ENCODE data around the gene ADCY5.

The ADCY5 gene

DNA sequence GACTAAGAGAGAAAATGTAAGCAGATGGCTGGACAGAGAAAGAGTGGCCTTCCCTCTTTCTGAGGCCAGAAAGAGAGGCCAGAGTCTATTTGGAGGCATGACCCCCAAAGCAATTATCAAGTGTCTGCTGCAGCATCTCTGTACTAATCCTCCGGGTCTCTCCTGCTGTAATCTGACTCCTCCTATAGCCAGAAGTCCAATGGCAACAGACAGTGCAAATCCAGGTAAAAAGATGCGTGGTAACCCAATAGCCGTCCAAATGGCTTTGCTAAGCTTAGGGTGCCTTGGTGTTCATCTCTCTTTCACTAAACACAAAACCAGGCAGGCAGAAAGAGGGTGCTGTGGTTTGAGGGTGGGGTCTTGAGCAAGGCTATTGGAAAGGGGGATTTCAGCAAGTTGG, 91.6 kb downstream of the ADCY5 start:
- DNase-seq: no peak

DNA sequence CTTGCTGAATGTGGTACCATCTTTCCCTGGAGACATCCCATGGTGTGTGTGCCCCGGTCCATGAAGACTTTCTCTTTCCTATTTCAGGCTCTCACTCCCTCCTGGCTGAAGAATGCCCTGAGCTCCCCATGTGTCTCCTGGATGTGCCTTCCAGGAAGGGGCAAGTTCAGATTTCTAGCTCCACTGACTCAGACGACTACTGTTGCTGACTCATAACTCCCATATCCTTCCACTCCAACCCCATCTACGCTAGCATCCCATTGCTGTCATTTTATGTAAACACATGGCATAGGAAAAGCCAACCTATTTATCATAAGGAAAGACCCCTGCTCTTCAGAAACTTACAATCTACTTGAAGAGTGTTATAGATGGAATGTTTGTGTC, 95.0 kb downstream of the ADCY5 start:
- no peak for DNase-seq

DNA sequence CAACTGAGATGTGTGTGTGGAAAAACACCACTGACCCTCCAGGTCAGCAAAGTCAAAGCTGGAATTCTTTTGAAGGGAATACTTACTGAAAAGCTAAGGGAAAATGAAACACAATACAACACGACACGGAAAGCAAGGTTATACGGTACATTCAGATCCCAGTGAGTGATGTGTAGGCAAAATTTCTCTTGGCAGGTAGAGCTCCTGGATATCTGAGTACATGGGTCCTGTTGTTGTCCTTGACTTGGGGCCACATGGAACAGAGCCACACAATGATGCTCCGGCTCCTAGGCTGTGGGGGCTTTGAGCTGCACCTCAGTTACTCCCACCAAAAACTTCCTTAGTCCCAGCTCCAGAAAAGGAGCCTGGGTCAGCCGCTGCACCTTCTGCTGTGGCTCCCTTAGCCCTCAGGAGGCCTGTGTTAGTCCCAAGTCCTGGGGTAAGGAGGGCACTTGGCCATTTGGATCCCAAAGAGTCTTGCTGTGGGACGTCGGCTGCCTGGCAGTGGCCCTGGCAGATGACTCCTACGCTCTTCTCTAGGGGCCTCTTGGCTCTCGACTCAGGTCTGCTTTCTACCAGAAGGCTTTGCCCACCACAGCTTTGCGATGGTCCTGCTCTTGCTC, 95.6 kb downstream of the ADCY5 start:
- no peak for DNase-seq

DNA sequence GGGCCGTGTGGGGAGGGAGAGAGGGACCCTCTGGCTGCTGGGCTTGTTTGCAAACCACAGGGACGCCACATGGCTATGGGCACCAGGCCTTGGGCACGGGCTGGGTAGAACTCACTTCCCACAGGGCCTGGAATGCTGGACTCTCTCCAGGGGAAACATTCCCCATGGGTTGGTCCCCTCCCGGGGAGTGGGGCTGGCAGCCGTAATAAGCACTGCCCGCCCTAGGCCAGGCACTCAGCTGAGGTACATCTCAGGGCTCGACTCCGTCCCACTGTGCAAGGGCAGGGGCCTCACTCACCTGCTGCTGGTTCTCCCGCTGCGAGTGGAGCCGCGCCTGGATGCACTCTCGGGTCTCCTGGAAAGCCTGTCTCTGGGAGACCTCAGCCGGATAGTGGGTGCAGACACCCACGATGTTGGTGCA, 96.7 kb downstream of the ADCY5 start:
- no peak for DNase-seq

DNA sequence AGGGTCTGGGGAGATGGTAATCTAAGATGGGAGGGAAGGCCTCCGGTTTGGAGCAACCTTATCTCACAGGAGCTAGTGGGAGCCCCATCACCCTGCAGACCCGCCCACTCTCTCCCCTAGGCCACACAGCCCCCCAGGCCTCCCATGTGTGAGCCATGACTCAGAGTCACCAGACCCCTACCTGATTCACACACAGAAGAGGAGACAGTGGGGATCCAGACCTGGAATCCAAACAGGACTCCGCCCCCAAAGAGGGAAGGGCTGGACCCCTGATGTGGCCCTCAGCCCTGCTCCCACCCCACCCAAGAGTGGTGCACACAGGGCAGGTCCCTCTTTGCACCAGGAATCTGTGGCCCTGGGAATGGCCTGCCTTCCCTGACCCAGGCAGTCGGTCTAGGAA, 97.4 kb downstream of the ADCY5 start:
- no peak for DNase-seq

DNA sequence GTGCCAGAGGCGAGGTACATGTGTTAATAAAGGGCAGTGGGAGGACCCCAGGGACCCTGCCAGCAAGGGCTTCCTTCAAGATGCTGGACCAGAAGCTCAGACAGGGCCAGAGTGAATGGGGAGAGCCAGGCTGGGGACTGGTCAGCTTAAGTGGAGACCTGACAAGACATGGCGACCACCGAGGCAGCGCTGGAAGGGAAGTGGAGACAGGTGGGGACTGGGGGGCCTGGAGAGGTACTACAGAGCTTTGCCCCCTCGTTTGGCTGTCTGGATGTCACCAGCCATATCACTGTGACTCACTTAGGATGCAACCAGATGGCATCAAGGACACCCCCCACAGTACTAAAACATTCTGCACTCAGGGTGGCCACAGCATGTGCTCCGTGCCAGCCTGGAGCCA, 97.9 kb downstream of the ADCY5 start:
- no peak for DNase-seq

DNA sequence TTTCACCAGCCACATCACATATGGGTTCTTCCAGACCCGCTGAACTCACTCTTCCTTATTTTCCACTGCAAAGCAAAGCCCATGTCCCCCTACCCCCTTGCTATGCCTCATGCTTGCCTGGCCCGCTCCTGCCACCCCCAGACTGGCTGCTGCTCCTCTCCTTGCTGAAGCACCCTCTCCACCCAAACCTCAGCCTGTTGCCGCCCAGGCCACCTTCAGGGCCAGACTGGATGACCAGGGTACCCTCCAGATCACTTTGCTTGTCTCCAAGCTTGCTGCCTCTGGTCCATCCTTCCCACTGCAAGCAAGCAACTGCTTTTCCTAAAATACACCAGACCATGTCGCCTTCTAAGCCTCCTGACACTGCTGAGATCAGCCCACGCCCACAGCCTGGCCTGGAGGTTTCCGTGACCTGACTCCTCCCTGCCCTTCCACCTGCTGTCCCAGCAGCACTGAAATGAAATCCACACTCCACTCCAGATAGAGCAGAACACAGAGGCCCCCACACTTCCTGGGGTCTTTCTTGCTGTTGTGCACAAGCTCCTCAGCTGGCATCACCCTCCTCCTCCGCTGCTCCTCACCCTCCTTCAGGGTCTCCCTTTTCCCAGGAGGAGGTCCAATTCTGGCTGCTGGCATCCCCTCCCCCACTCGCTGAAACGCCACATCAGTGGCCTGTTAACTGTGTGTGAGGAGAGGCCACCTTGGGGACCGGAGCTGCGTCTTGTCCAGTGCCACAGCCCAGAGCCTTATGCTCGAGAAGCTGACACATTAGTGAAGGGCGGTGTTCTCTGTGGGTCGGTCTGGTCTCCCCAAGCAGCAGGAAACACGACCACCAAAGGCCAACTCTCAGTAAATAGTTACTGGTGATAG, 99.1 kb downstream of the ADCY5 start:
- no peak for DNase-seq

DNA sequence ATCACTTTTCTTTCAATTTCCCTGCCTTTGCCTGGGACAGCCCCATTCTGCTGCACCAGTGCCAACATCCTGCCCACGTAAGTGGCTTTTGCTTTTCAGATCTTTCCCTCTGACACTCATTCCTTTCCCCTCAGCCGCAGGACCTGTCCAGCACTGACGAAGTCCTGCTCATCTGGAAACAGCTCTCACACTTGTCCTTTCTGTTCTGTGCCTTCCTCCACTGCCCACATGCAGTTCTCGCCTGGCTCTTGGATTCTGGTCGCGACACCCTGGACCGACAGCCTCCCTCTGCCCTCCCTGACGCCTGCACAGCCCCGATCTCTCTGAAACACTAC, 99.7 kb downstream of the ADCY5 start:
- DNase-seq: no peak

DNA sequence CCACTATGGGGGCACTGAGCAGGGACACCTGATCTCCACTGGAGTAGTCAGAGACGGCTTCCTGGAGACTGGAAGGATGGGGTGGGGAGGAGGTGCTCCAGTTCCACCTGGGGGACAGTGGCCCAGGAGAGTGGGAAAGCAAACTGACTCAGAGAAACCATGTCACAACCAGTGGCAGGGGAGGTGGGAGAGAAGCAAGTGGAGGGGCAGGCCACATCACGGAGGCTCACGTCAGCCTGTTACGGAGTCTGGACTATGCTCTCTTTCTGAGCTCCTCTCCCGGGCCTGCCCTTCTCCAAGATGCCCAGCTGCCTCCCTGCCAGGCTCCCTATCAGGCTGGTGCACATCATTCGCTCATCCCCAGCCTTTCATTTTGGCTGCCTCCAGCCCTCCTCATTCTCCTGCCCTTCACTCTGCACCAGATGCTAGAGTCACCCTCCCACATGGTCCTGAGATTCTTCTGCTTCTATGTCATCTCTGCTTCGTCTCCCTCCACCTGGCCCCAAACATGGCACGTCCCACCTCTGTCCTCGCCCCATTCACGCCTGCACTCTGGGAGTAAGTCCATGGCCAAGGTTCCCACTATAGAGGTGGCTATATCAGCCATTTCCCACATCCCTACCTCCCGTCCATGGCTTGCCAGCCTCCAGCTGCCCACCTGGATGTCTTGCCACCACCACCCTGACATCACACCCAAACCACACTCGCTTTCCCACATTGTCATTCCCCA, 100.3 kb downstream of the ADCY5 start:
- no peak for DNase-seq

DNA sequence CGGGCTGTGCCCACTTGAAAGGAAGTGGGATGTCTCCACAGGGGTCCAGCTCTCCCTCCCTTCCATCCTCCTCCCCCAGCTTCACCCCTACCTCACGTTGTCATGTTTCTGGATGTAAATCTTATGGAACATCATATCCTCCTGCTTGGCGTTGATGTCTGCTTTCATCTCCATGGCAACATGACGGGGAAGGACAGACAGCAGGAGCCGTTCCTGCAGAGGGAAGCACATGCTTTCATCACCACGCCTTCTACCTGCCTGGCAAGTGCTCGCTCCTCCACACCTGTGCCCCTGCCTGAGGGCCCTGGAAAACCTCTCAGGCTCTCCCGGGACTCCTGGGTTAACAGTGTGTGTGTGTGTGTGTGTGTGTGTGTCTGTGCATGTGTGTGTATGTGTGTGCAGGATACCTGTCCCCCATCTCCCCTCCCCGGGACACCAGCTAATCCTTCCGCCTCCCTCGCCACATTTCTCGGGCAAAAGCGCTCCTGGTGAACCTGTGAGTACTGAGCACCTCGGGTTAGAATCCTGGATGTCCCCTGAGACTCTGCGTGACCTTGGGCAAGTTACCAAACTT, 101.1 kb downstream of the ADCY5 start:
- DNase-seq: peak; percentile 31

DNA sequence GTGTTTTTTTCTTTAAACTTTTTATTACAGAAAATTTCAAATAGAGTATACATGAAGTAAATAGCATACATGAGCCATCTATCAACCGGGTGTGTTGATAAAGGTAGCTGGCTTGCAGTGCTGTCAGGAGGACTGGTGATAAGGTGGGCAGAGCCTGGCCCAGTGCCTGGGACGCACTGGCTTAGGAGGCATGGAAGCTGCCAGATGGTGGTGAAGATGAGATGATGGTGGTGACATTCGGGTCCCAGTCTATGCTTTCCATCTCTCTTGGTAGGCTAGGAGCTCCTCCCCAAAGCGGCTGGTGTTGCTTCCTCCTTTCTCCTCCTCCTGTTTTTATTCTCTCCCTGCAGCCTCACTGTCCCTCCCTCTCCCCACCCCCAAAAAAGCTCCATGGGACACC, 101.7 kb downstream of the ADCY5 start:
- DNase-seq: no peak

DNA sequence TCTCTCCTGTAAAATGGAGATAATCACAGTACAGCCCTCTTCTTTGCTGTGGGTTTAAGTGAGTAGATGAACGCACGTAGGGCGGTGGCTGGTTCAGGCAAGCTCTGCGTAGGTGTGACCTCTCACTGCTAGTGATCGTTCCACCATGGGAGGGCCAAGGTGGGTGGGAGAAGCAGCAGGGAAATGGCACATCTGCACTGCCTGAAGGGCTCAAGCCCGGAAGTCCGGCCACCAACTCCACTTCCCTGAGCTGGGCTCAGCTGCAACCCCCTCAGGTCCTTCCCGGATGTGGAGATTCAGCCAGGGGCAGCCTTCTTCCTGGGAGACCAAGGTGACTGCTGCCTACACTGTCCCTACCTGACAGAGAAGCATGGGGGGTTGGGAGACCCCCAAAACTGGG, 102.9 kb downstream of the ADCY5 start:
- no peak for DNase-seq

DNA sequence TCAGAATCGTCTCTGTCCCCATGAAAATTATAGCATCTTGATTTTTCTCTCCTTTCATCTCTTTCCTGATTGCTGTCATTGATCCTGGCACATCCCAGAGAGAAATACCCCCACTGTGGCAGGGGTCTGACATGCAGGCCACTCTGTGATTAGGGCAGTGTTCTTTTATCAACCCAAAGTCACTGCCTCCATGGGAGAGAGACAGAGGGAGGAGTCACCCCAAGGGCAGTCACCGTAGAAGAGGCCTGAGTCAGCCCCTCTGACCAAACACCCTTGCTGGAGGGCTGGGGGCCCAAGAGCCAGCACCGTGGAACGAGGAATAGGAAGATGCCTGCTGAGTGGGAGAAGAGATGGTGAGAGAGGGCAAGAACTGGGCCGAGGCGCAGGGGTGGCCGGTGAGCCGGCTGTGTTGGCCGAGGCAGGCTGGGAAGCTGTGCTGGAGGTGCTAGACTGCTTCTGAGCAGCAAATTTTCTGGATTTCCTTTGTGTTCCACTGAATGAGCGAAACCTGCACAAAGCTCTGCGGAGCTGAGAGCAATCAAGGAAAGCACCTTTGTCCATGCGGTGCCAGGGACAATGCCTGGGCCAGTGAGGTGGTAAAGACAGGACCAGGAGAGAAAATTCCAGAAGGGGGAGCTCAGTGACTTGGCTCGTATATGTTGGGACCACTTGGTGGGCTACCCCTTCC, 103.8 kb downstream of the ADCY5 start:
- no peak for DNase-seq

DNA sequence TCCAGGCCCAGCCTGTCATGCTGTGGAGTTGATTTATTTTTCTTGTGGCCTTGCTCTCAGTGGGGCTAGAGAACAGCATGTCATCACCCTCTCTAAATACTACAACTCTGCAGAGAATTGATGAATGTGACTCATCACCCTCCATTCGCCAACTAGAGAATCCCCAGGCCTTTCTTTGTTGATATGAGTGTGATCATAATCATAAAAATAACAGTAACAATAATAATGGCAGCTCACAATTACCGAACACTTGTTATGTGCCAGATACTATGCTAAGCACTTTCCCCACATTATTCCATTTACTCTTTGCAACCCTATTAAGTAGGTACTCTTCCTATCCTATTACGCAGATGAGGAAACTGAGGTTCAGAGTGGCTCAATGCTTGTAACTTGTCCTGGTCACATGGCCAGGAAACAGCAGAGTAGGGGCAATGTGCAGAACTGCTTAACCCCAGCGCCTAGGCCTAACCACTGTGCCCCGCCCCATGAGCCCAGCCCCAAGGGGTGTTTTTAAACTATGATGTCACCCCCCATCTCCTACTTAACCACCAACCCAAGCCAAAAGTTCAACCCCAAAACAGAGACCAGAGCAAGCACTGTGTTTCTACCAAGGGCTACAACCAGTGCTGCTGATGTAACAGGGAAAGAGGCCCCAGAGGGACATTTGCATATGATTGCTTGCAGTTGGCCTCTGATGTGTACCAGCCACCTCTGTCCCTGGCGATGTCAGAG, 104.5 kb downstream of the ADCY5 start:
- no peak for DNase-seq

DNA sequence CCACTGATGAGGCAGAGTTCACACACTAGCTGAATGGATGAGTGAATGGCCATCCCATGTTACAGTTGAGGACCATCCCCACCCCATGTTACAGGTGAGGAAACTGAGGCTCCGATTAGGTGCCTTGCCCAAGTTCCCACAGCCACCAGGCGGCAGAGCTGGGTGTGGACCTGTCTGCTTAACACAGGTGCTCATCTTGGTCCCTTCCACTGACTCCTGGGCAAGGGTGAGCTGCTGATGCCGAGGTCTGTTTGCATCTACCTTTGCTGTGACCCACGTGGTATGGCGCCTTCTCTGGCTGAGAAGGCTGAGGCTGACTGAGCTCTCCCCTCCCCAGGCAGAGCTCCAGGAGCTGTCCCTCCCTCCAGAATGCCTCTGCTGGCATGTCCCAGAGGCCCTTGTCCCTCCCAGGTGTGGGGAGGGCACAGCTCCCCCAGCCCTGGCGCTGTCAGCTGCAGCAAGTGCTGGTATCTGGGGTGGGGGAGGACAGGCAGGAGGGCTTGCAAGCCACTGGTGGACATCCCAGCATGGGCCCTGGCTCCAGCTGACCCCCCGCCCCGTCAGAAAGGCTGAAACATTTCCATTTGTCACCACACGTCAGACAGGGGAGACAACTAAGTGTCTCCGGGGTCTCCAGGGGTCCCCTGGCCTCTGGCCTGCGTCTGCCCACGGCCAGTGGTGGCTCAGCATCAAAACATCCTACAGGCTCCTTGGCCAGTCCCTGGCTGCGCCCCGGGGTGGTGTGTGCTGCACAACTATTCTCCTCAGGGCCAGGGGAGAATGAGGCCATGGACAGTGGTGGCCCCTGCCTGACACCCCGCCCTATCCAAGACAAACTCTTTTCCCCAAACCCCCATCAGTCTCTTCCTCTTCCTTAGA, 105.4 kb downstream of the ADCY5 start:
- DNase-seq: no peak

DNA sequence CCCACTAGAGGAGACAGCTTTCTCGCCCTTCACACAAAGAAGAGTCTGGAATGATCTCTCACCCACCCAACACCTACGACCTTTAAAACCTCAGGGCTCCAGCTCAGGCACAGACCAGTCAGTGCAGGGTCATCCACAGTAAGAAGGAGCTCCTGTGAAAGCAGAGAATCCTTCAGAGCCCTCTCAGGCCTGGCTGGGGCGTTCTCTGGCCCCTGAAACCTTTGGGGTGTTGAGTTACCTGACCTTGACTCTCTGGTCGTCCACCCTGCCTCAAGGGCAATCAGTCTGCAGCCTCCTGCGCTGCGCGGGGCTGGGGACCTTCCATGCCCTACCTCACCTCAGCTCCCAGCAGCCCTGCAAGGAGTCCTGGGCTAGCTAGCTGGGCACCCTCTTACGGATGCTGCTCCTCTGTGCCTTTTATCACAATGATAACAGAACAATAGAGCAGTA, 106.2 kb downstream of the ADCY5 start:
- no peak for DNase-seq

DNA sequence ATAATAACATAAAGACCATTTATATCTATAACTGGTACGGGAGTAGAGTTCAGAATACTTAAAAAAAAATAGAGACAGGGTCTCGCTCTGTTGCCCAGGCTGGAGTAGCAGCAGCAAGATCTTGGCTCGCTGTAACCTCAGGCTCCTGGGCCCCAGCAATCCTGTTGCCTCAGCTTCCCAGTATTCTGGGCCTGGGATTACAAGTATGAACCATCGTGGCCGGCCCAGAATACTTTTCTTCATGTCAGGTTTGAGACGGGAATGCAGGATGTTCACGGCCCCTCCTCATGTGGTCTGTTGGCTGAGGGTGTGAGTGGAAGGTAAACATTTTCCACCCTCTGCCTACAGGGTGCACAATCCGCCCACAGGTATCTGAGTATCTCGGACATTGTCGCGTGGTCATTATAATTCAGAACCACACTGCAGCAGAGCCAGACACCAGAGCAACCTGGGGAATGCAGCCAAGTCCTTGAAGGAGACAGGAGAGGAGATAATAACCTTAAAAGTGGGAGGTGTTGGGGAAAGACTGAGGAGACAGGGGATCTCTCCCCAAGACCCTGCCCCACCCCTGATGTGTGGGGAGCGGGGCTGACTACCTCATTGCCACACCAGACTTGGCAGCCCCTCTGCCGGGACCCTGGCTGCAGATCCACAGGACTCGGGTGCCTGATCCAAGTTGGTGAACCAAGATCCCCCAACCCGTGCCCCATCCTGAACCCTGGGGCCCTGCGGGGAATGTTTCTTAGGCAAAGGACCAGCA, 106.8 kb downstream of the ADCY5 start:
- no peak for DNase-seq

DNA sequence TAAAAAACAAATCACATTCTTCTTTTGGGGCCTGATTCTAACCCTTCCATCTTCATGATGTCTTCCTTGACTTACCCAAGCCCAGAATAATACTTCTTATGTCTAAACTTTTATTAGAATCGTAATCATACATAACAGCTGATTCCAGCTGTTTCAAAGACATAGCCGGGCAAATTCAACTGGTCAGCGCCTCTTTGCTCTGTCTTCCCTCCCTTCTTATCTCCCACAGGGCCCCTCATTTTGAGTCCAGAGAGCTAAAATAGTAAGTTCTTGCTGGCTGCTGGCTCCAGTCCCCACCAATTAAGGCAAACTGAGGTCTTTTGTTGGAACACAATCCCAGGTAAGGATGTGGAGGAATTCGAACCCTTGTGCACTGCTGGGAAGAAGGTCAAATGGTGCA, 108.6 kb downstream of the ADCY5 start:
- DNase-seq: no peak

DNA sequence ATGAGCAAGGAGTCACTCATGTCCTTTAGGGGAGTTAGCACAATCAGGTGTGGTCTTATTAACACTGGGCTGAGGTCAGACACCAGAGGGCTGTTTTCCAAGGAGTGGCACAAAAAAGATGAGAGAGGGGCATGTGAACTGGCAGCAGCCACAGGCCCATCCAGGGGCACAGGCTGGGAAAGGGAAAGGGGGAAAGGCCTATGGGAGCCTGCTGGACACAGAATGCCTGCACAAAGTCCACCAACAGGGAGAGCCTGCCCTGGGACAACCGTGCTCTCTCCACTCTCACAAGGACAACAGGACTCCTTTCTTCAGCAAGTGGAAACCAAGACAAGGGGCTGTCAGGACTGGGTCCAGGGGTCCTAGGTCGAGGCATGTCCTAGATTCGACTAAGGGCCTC, 109.6 kb downstream of the ADCY5 start:
- DNase-seq: no peak

DNA sequence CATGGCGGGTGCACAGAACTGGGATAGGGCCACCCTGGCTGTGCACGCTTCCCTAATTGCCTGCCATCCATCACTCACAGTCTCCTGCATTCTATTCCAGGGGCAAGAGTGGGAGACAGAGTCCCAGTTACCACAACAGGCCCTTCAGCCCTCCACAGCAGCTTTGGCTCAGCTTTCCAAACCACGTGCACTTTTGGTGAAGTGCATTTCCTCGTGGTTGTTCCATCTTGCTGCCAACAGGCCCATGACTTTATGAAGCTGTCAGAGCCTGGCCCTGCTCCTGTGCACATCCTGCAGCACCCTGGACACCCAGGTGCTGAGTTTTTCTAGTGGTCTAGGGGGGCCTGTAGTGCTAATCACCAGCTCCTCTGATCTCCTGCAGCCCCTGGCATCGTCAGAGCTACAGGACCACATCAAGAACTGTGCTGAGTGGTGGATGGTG, 110.2 kb downstream of the ADCY5 start:
- DNase-seq: no peak

Measured in NCI-H187 treated with DMSO at 0.1 percent for 48 hours (cell line).